T-helper 22 cell (primary cell): ENCODE results near the gene GRIN2D.

ENCODE experiments used
- DNase-seq: peaks from one replicate; pipeline ENCODE4 v3.0.0-alpha.2; 2020; ENCODE audit warnings: low read depth

GRIN2D gene

DNA sequence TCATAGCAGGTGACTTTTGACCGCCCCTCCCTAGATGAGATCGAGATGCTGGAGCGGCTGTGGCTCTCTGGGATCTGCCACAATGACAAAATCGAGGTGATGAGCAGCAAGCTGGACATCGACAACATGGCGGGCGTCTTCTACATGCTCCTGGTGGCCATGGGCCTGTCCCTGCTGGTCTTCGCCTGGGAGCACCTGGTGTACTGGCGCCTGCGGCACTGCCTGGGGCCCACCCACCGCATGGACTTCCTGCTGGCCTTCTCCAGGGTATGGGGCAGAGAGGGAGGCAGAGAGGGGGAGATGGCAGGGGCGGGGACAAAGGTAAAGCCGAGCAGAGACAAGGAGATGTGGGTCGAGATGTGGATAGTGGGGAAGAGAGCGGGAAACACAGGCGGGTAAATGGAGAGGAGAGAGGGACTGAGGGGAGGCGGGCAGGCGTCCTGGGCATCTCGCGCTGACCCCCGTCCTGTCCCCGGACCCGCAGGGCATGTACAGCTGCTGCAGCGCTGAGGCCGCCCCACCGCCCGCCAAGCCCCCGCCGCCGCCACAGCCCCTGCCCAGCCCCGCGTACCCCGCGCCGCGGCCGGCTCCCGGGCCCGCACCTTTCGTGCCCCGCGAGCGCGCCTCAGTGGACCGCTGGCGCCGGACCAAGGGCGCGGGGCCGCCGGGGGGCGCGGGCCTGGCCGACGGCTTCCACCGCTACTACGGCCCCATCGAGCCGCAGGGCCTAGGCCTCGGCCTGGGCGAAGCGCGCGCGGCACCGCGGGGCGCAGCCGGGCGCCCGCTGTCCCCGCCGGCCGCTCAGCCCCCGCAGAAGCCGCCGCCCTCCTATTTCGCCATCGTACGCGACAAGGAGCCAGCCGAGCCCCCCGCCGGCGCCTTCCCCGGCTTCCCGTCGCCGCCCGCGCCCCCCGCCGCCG, 48.9 kb downstream of the GRIN2D start:
- no peak for DNase-seq

DNA sequence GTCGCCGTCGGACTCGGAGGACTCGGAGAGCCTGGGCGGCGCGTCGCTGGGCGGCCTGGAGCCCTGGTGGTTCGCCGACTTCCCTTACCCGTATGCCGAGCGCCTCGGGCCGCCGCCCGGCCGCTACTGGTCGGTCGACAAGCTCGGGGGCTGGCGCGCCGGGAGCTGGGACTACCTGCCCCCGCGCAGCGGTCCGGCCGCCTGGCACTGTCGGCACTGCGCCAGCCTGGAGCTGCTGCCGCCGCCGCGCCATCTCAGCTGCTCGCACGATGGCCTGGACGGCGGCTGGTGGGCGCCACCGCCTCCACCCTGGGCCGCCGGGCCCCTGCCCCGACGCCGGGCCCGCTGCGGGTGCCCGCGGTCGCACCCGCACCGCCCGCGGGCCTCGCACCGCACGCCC, 49.8 kb downstream of the GRIN2D start:
- no peak for DNase-seq
